Tibial artery (tissue), 4 donors: ENCODE results near the gene CTAGE1.

ENCODE experiments used
- DNase-seq, 2 donors: peaks; one replicate each; pipeline ENCODE4 v3.0.0-alpha.2; 2019
- H3K27ac ChIP-seq, 2 donors: fragments of 200-600 bp; sonication (generic) in 1 of 2; 1 replicate in 1 of 2; 2 replicates in 1 of 2; pipeline ENCODE4 v1.5.1; 2018 to 2019; ENCODE audit warnings: mild to moderate bottlenecking in 1 of 2
- H3K27me3 ChIP-seq, 2 donors: fragments of 200-600 bp; sonication (generic) in 1 of 2; one replicate each; pipeline versions ENCODE4 v1.5.1 to v1.6.0; 2016 to 2019
- H3K36me3 ChIP-seq, 3 donors: fragments of 200-600 bp; sonication (generic) in 2 of 3; one replicate each; pipeline ENCODE4 v1.5.1; 2016 to 2019; ENCODE audit warnings: mild to moderate bottlenecking in 2 of 3
- H3K4me1 ChIP-seq, 4 donors: fragments of 200-600 bp; sonication (generic) in 2 of 4; 1 replicate in 3 of 4; 2 replicates in 1 of 4; pipeline ENCODE4 v1.5.1; 2016 to 2019
- H3K4me3 ChIP-seq, 2 donors: fragments of 200-600 bp; sonication (generic) in 1 of 2; 1 replicate in 1 of 2; 2 replicates in 1 of 2; pipeline ENCODE4 v1.5.1; 2018 to 2019; ENCODE audit warnings: mild to moderate bottlenecking in 2 of 2
- H3K9me3 ChIP-seq, 3 donors: fragments of 200-600 bp; sonication (generic) in 1 of 3; one replicate each; pipeline ENCODE4 v1.5.1; 2016 to 2019
- intact Hi-C: fragments of 100-400 bp; cut with DNase I; formaldehyde crosslinking; loops from one replicate; pipeline ENCODE4 v1.15.0; 2023; ENCODE audit warnings: low total_unique reads
- TF ChIP-seq, protein P1 (sequence below), 2 experiments: fragments of 200-600 bp in 1 of 2; fragments of 450-650 bp in 1 of 2; IDR thresholded peaks; one replicate each; pipeline ENCODE4 v1.5.1; 2017 to 2019; ENCODE audit warnings: antibody characterized with exemption in 2 of 2, mild to moderate bottlenecking in 1 of 2, moderate library complexity in 1 of 2

Gene CTAGE1

DNA sequence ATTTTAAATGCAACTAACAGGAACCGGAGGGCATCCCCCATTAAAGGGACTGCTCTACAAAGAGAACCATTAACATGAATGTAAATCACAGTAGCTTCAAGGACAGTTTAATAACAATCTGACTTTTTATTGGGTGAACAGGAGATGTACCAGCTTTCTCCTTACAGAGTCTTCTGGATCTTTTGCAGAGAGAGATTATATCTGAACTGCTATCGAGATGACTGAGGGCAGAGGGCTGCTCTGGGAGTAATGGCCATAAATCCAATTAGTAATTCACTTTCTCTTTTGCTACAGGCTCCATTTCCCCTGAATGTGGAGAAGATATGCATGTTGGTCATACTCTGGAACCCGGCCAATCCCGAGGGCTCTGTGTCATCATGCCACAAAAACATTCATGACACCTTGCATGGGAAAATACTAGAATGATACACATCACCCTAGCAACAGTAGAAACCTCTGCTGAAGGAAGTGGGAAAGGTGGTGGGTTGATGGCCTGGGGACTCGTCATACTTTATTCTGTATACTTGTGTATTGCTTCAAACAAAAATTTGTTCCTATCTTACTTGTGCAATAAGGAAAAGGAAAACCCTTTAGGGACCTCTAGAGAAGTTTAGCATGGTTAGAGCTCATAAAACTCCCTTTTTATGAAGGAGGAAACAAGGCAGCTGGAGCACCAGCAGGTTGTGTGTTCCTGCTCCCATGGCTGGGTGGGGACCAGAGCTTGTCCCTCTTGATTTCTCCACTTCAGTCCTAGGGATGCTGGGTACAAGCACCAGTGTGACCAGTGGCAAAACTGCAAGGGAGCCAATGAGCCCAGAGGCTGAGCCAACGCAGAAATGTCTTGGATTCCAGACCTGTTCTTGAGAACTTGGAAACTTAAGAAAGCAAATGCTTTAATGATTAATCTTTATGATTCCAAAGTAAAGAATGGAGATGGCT is 26.0 kb downstream of the CTAGE1 start:
- Histone ChIP-seq H3K27me3 (no peaks in the 10 kb centered on the region), H3K36me3 (no peaks in the 10 kb centered on the region), H3K9me3 (no peaks in the 10 kb centered on the region), H3K27ac (peak overlapping the region in 1 of 2 donors; percentile 11), H3K4me3 (no peak overlapping the region), H3K4me1 (peaks cover 0 to 19% (median 6%) of the 10 kb centered on the region in 4 donors)
- peak in 1 of 2 donors; percentile 27 for DNase-seq
- TF ChIP-seq, protein P1, sequence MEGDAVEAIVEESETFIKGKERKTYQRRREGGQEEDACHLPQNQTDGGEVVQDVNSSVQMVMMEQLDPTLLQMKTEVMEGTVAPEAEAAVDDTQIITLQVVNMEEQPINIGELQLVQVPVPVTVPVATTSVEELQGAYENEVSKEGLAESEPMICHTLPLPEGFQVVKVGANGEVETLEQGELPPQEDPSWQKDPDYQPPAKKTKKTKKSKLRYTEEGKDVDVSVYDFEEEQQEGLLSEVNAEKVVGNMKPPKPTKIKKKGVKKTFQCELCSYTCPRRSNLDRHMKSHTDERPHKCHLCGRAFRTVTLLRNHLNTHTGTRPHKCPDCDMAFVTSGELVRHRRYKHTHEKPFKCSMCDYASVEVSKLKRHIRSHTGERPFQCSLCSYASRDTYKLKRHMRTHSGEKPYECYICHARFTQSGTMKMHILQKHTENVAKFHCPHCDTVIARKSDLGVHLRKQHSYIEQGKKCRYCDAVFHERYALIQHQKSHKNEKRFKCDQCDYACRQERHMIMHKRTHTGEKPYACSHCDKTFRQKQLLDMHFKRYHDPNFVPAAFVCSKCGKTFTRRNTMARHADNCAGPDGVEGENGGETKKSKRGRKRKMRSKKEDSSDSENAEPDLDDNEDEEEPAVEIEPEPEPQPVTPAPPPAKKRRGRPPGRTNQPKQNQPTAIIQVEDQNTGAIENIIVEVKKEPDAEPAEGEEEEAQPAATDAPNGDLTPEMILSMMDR (IDR thresholded peaks at IDR 0.05): no peak
- intact Hi-C loops: no loop called here

DNA sequence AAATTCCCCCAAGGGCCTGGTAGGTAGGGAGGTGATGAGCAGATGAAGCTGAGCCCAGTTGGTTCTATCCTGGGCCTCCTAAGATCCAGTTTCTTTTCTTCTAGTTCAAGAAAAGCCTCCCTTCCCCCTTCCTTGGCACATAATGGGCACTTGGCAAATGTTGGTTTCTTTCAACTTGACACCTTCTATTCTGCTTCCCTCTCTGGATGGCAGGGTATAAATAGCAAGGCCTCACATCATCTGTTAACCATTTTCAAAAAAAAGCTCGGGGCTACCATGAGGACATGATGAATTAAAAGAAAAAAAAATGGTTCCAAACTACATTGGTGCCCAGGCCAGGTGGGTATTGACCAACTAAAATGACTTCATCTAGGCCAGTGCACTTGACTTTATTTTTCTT is 29.9 kb downstream of the CTAGE1 start:
- H3K9me3 ChIP-seq: no peaks in the 10 kb centered on the region
- TF ChIP-seq, protein P1 (IDR thresholded peaks at IDR 0.05): no peak
- H3K27ac ChIP-seq: no peak overlapping the region
- DNase-seq: no peak
- no peaks in the 10 kb centered on the region for H3K27me3 ChIP-seq
- peaks cover 0 to 19% (median 6%) of the 10 kb centered on the region in 4 donors for H3K4me1 ChIP-seq
- H3K36me3 ChIP-seq: no peaks in the 10 kb centered on the region
- H3K4me3 ChIP-seq: no peak overlapping the region
- intact Hi-C loops: loop anchor here (10.0 kb wide), 1 partner anchor 177 kb away; no protein-coding TSS in a partner anchor

DNA sequence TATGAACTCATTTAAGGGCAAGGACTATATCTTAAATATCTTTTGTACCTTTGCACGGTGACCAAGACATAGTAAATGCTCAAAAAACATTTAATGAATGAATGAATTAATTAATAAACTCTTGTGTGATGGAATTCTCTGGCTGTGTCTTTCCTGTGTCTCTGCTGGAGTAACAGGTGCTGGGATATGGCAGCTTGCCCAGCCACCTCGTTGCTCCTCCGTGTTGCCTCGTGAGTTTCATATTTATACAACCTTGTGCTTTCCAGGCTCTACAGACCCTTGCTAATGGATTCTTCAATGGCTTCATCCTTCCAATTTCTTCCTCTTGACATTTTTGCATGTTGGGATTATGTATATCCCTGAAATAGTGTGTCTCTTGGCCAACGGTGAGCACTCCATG is 30.4 kb downstream of the CTAGE1 start:
- peaks cover 0 to 19% (median 6%) of the 10 kb centered on the region in 4 donors for H3K4me1 ChIP-seq
- H3K9me3 ChIP-seq: no peaks in the 10 kb centered on the region
- H3K4me3 ChIP-seq: no peak overlapping the region
- no peak overlapping the region for H3K27ac ChIP-seq
- intact Hi-C loops: loop anchor here (10.0 kb wide), 1 partner anchor 177 kb away; no protein-coding TSS in a partner anchor
- H3K36me3 ChIP-seq: no peaks in the 10 kb centered on the region
- H3K27me3 ChIP-seq: no peaks in the 10 kb centered on the region
- TF ChIP-seq, protein P1 (IDR thresholded peaks at IDR 0.05): no peak
- no peak for DNase-seq

DNA sequence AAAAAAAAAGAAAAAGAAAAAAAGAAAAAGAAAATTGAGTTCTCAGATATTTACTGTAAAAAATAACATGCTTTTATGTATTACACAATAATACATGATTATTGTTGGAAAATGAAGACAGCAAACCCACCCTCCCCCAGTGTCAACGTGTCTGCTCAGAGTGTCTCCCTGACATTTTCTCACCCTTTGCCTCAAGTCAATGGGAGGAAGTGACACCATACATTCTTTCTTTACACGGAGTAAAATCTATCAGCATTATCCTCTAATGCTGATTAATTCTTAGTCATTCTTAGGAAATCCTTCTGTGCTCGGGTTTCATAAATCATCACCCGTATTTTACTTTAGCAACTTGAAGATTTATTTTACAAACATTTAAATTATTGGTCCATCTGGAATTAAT is 32.0 kb downstream of the CTAGE1 start:
- TF ChIP-seq, protein P1 (IDR thresholded peaks at IDR 0.05): no peak
- H3K4me3 ChIP-seq: no peak overlapping the region
- peaks cover 0 to 10% (median 2%) of the 10 kb centered on the region in 4 donors for H3K4me1 ChIP-seq
- intact Hi-C loops: loop anchor here (10.0 kb wide), 1 partner anchor 179 kb away; no protein-coding TSS in a partner anchor
- DNase-seq: no peak
- no peaks in the 10 kb centered on the region for H3K27me3 ChIP-seq
- no peaks in the 10 kb centered on the region for H3K36me3 ChIP-seq
- H3K9me3 ChIP-seq: no peaks in the 10 kb centered on the region
- H3K27ac ChIP-seq: no peak overlapping the region

DNA sequence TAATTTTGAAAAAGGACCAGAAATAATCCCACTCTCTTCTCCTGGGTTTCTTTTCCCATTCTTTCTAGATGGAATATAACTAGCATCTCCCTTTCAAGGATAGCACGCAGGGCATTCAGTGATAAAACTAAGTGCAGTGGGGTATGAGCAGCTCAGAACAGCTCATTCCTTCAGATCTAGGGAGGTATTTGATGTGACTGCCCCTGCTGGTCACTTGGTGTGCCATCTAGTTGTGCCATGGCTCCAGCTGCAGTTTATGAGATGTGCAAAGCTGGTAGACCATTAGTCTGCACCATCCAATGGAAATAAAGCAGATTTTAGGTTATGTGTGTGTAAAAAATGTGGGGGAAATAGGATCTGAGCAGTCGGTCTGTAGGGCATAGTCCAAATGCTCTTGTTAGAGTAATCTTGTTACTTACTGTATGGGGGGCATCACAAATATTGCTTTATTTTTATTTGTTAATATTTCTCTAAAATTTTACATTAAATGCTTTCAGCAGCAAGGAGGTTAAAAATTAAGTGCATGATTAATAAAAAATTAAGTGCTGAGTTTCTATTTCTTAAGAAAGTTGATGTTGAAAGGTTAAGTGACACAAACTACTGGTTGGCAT is 38.9 kb downstream of the CTAGE1 start:
- TF ChIP-seq, protein P1 (IDR thresholded peaks at IDR 0.05): peak; percentile 53 to 57
- Histone ChIP-seq H3K27me3 (no peaks in the 10 kb centered on the region), H3K4me1 (no peaks in the 10 kb centered on the region), H3K36me3 (no peaks in the 10 kb centered on the region), H3K4me3 (no peak overlapping the region), H3K9me3 (no peaks in the 10 kb centered on the region), H3K27ac (no peak overlapping the region)
- intact Hi-C loops: no loop called here
- peak in 1 of 2 donors; percentile 22 for DNase-seq
